Measurements from ENCODE around the gene RPP40.

DNA sequence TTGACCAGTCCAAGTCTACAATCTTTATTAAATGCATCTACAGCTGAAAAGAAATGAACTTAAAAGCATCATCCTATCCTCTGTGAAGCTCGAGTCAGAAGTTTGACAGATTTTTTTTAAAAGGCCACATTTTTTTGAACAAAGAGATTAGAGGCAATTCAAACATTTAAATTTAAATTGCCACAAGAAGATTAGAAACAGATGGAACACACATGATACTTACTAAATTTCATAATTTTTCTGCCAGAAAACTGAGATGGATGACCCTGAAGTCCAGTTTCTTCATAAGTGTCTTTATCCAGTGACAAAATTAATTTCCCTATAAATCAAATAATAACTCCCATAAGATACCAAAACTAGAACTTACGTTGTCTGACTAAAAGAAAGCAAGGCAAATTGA, 4.3 kb downstream of the RPP40 start:
- no peak for TF ChIP-seq TAF1 (IDR thresholded peaks at IDR 0.05; ENCODE audit: borderline replicate concordance, insufficient read depth, low read length)
- TF ChIP-seq, protein P1, sequence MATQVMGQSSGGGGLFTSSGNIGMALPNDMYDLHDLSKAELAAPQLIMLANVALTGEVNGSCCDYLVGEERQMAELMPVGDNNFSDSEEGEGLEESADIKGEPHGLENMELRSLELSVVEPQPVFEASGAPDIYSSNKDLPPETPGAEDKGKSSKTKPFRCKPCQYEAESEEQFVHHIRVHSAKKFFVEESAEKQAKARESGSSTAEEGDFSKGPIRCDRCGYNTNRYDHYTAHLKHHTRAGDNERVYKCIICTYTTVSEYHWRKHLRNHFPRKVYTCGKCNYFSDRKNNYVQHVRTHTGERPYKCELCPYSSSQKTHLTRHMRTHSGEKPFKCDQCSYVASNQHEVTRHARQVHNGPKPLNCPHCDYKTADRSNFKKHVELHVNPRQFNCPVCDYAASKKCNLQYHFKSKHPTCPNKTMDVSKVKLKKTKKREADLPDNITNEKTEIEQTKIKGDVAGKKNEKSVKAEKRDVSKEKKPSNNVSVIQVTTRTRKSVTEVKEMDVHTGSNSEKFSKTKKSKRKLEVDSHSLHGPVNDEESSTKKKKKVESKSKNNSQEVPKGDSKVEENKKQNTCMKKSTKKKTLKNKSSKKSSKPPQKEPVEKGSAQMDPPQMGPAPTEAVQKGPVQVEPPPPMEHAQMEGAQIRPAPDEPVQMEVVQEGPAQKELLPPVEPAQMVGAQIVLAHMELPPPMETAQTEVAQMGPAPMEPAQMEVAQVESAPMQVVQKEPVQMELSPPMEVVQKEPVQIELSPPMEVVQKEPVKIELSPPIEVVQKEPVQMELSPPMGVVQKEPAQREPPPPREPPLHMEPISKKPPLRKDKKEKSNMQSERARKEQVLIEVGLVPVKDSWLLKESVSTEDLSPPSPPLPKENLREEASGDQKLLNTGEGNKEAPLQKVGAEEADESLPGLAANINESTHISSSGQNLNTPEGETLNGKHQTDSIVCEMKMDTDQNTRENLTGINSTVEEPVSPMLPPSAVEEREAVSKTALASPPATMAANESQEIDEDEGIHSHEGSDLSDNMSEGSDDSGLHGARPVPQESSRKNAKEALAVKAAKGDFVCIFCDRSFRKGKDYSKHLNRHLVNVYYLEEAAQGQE (IDR thresholded peaks at IDR 0.05; ENCODE audit: insufficient read depth in 1 of 2, low read depth in 2 of 2, low read length in 2 of 2) = no peak

Measured in PFSK-1 (cell line).